RWPE2 (cell line): ENCODE data around the gene ABL2.

Experiments
- ATAC-seq: fragments of 200-7000 bp; cut with Tn5 transposase; 3 replicates; pipeline ENCODE4 v1.9.1; 2021; ENCODE audit warnings: low read depth
- DNase-seq: peaks from one replicate; pipeline ENCODE4 v3.0.0-alpha.2; 2020; ENCODE audit warnings: low spot score
- H3K27ac ChIP-seq: fragments of 450-650 bp; 2 replicates; pipeline ENCODE4 v1.5.1; 2017; ENCODE audit warnings: mild to moderate bottlenecking; ENCODE audit not compliant: poor library complexity, severe bottlenecking
- H3K27me3 ChIP-seq: fragments of 250-450 bp; sonication (Bioruptor Pico); 2 replicates; pipeline ENCODE4 v1.5.1; 2021; ENCODE audit warnings: mild to moderate bottlenecking, moderate library complexity; ENCODE audit not compliant: insufficient read depth, poor library complexity, severe bottlenecking
- H3K36me3 ChIP-seq: fragments of 250-450 bp; sonication (Bioruptor Pico); 2 replicates; pipeline ENCODE4 v1.5.1; 2020; ENCODE audit warnings: low read depth, mild to moderate bottlenecking, moderate library complexity
- H3K4me1 ChIP-seq: fragments of 250-450 bp; sonication (Bioruptor Pico); 2 replicates; pipeline ENCODE4 v1.5.1; 2021; ENCODE audit warnings: mild to moderate bottlenecking, moderate library complexity; ENCODE audit not compliant: insufficient read depth, poor library complexity, severe bottlenecking
- H3K4me3 ChIP-seq: fragments of 250-450 bp; sonication (Bioruptor Pico); 2 replicates; pipeline ENCODE4 v1.5.1; 2021; ENCODE audit warnings: mild to moderate bottlenecking, moderate library complexity; ENCODE audit not compliant: severe bottlenecking
- H3K9me3 ChIP-seq: fragments of 250-450 bp; sonication (Bioruptor Pico); 2 replicates; pipeline ENCODE4 v1.5.1; 2021; ENCODE audit warnings: mild to moderate bottlenecking, moderate library complexity; ENCODE audit not compliant: severe bottlenecking
- TF ChIP-seq, protein P1 (sequence below): fragments of 450-650 bp; IDR thresholded peaks from one replicate; pipeline ENCODE4 v1.5.1; 2017; ENCODE audit warnings: mild to moderate bottlenecking, moderate library complexity; ENCODE audit not compliant: poor library complexity, severe bottlenecking

ABL2 gene

GRCh38 chr1:179080866-179081686, 148.4 kb downstream of the ABL2 start:
- no peak for DNase-seq
- H3K27ac ChIP-seq, result peak overlapping the region; percentile 61
- ATAC-seq, result no peak

DNA sequence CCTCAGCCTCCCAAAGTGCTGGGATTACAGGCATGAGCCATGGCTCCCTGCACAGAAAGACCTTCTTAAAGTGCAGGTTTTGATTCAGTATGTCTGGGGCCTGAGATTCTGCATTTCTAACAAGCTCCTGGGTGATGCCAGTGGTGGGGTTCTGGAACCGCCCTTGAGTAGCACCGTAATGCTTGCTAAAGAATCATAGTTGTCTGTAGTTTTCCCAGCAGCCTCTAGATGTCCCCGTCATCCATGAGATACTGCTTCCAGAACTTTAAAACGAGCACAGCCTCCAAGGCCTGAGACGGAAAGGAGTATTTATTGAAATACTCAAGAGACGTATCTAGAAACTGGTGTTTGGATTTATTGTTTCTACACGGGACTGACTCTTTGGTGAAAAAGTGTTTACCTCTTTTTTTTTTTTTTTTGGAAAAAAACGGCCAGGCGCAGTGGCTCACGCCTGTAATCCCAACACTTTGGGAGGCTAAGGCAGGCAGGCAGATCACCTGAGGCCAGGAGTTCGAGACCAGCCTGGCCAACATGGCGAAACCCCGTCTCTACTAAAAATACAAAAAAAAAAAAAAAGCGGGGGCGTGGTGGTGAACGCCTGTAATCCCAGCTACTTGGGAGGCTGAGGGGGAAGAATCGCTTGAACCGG, 150.2 kb downstream of the ABL2 start:
- ATAC-seq, result peak; percentile 28; the same call in 2 of the 3 replicates
- TF ChIP-seq, protein P1, sequence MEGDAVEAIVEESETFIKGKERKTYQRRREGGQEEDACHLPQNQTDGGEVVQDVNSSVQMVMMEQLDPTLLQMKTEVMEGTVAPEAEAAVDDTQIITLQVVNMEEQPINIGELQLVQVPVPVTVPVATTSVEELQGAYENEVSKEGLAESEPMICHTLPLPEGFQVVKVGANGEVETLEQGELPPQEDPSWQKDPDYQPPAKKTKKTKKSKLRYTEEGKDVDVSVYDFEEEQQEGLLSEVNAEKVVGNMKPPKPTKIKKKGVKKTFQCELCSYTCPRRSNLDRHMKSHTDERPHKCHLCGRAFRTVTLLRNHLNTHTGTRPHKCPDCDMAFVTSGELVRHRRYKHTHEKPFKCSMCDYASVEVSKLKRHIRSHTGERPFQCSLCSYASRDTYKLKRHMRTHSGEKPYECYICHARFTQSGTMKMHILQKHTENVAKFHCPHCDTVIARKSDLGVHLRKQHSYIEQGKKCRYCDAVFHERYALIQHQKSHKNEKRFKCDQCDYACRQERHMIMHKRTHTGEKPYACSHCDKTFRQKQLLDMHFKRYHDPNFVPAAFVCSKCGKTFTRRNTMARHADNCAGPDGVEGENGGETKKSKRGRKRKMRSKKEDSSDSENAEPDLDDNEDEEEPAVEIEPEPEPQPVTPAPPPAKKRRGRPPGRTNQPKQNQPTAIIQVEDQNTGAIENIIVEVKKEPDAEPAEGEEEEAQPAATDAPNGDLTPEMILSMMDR, result peak; percentile 81

More at GRCh38 chr1:179080866-179081686, 148.4 kb downstream of the ABL2 start:
- TF ChIP-seq, protein P1, result no peak
- Histone ChIP-seq H3K27me3 (no peaks in the 10 kb centered on the region), H3K4me3 (peak overlapping the region; percentile 74), H3K36me3 (peaks cover 20% of the 10 kb centered on the region), H3K4me1 (no peaks in the 10 kb centered on the region), H3K9me3 (no peaks in the 10 kb centered on the region)

DNA sequence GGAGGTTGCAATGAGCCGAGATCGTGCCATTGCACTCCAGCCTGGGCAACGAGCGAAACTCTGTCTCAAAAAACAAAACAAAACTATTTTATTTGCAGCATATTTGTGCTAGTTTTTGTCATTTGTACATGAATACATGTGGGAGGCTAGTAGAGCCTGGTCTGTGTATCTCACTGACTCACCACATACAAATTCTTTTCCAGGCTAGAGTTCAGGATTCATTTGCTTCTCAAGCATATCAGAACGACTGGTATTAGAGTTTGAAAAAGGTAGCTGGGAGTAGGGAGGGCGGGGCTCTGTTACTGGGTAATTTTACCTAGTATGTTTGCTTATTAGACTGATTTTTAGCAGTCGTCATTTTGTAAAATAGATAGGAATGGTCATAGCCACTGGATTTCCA, 152.1 kb downstream of the ABL2 start:
- Histone ChIP-seq H3K27ac (no peak overlapping the region), H3K36me3 (peaks cover 4% of the 10 kb centered on the region; the same call in 1 of the 2 replicates), H3K4me3 (no peak overlapping the region), H3K9me3 (no peaks in the 10 kb centered on the region), H3K27me3 (no peaks in the 10 kb centered on the region), H3K4me1 (peaks cover 3% of the 10 kb centered on the region)
- no peak for ATAC-seq
- DNase-seq, result no peak
- TF ChIP-seq, protein P1, result no peak

More for the DNA sequence above, 150.2 kb downstream of the ABL2 start:
- DNase-seq, result no peak
- Histone ChIP-seq H3K36me3 (peaks cover 5% of the 10 kb centered on the region; the same call in 1 of the 2 replicates), H3K4me1 (peaks cover 3% of the 10 kb centered on the region), H3K27ac (no peak overlapping the region), H3K27me3 (no peaks in the 10 kb centered on the region), H3K4me3 (no peak overlapping the region), H3K9me3 (no peaks in the 10 kb centered on the region)

- H3K27me3 ChIP-seq, result no peaks in the 10 kb centered on the region
- DNase-seq (no peak), ATAC-seq (no peak)
- H3K9me3 ChIP-seq, result no peaks in the 10 kb centered on the region
- H3K4me1 ChIP-seq, result no peaks in the 10 kb centered on the region
- no peak overlapping the region for H3K4me3 ChIP-seq
- no peak overlapping the region for H3K27ac ChIP-seq
- TF ChIP-seq, protein P1, result no peak
- H3K36me3 ChIP-seq, result peaks cover 30% of the 10 kb centered on the region
Measured at GRCh38 chr1:179066471-179066870, 163.0 kb downstream of the ABL2 start.
